Measurements from ENCODE around the gene TMTC4. TPM values are rescaled to one million over a fixed set of nuclear protein-coding genes. Genes with fewer than 3 reads are reported as not detected.

TMTC4 gene
- 4.4 and 5.2 TPM in 2 replicates for polyA plus RNA-seq

GRCh38 chr13:100674572-100674871 lies at the start of gene TMTC4:
TMTC4 (minus strand) TSS chr13:100674795; CDS start chr13:100670362, 4,433 bp downstream.

DNA sequence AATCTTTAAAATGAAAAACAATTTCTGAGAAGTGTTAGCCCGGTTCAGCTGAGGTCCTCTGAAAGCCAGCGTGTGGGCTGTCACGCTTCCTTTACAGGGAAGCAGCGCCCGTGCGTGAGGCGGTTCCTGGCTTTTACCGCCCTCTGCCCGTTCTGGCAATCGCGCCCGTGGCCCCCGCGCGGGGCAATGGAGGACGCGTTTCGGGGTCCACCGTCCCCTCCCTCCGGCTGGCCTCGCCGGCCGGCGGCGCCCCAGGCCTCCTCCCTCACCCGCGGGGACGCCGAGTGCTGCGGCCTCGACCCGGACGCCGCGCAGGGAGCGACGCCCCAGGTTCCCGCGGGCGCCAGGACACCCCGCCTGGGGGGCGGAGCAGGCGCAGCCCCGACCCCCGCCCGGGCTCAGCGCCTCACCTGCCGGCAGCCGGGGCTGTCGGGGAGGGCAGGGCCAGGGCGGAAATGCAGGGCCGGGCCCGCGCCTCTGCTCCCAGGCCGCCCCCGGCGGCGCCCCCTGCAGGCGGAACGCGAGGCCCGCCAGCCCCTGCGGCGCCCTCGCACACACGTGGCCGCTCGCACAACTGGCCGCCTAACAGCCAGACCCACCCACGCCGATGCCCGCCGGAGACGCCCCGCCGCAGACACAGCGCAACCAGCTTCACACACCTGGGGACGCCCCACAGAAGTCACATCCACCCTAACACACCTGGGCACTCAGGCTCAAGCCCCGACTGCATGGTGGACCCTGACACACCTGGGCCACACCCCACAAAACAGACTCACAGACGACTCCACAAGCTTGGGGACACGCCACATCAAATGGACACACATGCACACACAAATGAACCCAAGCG lies 86.0 kb downstream of the TMTC4 start, which contains the start of gene GGACT:
Gene GGACT, minus strand, starts transcription at position 459 of the 847 bp plus-strand sequence. CDS start 56,198 bp downstream, outside the sequence.

Other genes with a start within 250 kb of the TMTC4 start
- gene GGACT, start 86.0 kb downstream of the TMTC4 start, polyA plus RNA-seq: 1.2 and 1.3 TPM in 2 replicates